GM23338 (cell line): ENCODE results near the gene ARHGEF19.

Source experiments
- CTCF ChIP-seq, 2 experiments: fragments of 200-600 bp in 1 of 2; sonication (generic) in 1 of 2; conservative IDR thresholded peaks; 2 replicates each; pipeline versions ENCODE4 v1.5.1 to v1.6.1; 2016 to 2017; ENCODE audit warnings: antibody characterized with exemption in 2 of 2, low read depth in 2 of 2, mild to moderate bottlenecking in 2 of 2, moderate library complexity in 1 of 2
- EZH2phosphoT487 ChIP-seq: fragments of 200-600 bp; sonication (generic); IDR thresholded peaks from one replicate; pipeline ENCODE4 v1.8.1; 2018; ENCODE audit warnings: antibody characterized with exemption; ENCODE audit not compliant: unreplicated experiment
- ZNF331 ChIP-seq: fragments of 250-450 bp; sonication (Bioruptor Pico); IDR thresholded peaks from 2 replicates; pipeline ENCODE4 v1.5.0; 2020; ENCODE audit warnings: low read depth, mild to moderate bottlenecking, moderate library complexity

DNA sequence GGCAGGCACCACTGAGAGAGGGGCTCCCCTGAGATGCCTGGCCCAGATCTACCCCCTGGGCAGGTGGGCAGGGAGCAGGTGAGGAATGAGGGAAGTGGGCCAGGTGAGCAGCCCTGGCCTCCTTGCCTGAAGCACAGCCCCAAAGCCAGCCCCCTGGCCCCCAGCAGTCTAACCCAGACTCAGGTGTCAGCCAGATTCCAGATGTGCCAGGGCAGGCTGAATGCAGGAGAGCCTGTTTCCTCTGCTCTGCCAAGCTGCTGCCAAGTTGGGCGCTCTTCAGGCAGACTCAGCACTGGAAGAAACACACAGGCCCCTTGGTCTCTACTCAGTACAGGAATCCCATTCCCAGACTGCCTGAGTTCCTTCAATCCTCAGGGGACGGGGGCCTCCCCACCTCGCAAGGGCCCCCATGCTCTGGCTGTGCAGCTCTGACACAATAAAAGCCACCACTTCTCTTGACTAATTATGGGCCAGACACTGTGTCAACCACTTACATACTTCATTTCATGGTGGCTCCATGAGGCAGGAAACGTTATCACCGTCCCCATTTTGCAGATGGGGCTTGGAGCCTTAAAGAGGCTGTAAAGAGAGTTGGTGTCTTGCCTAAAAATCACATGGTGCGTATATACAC lies 20.4 kb downstream of the ARHGEF19 start:
- TF ChIP-seq CTCF (conservative IDR thresholded peaks at IDR 0.05; ENCODE audit: low read depth in 2 of 2) (no peak), EZH2phosphoT487 (no peak), ZNF331 (CRISPR knock-in tag) (no peak)
